ENCODE results near the gene SLC9A9. TPM values are rescaled to one million over a fixed set of nuclear protein-coding genes. Genes with fewer than 3 reads are reported as not detected.
A peak's percentile ranks its signal among the peaks of the same experiment; 100 is the strongest.

SLC9A9 gene
- total and polyA plus RNA-seq, 10 of the 15 experiments (the other 5 are each of a cell fraction or from before 2014, with no cell fraction given): 3.5 to 14.2 (median 9.3) TPM

DNA sequence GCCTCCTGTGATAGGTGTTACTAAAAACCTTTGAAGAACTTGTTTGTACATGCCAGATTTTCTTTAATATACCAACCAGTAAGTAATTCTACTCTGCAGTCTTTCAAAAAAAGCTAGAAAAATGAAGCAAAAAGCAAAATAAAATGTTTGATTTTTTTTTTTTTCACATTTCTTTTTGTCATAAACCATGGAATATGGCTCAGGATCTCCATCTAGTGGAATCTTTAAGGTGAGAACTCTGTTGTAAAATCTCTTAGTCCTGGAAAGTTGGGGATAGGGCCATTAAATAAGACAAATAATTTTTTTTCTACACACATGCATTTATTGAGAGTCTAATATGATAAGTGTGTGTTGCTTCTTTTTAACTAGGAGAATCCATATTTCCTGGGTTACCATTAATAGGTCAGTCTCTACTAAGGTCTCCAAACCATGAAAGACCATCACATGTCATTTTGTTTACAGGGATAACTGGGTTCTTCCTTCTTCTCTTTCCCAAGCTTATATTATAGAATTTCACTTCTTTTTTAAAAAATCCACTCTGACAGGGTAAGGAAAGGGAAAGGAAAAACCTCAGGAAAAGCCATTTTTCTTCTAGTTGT lies 84.6 kb downstream of the SLC9A9 start:
- no peaks in the 10 kb centered on the region for H4K20me1 ChIP-seq (ENCODE audit: control insufficient read depth, insufficient read depth)
- no peak overlapping the region for H3K4me2 ChIP-seq (ENCODE audit: control insufficient read depth, insufficient read depth)
- RAD21 ChIA-PET (ENCODE audit: unreplicated experiment): no interaction called here
- no peak overlapping the region for H2AFZ ChIP-seq (ENCODE audit: control insufficient read depth, low read depth, low read length)
- no peak for TF ChIP-seq YBX1 (IDR thresholded peaks at IDR 0.05)
- TF ChIP-seq, protein P1, sequence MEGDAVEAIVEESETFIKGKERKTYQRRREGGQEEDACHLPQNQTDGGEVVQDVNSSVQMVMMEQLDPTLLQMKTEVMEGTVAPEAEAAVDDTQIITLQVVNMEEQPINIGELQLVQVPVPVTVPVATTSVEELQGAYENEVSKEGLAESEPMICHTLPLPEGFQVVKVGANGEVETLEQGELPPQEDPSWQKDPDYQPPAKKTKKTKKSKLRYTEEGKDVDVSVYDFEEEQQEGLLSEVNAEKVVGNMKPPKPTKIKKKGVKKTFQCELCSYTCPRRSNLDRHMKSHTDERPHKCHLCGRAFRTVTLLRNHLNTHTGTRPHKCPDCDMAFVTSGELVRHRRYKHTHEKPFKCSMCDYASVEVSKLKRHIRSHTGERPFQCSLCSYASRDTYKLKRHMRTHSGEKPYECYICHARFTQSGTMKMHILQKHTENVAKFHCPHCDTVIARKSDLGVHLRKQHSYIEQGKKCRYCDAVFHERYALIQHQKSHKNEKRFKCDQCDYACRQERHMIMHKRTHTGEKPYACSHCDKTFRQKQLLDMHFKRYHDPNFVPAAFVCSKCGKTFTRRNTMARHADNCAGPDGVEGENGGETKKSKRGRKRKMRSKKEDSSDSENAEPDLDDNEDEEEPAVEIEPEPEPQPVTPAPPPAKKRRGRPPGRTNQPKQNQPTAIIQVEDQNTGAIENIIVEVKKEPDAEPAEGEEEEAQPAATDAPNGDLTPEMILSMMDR (IDR thresholded peaks at IDR 0.05 in 2 of 3, conservative IDR thresholded peaks at IDR 0.05 in 1 of 3; ENCODE audit: control insufficient read depth in 2 of 3, extremely low read depth in 1 of 3, insufficient read depth in 1 of 3, low read depth in 3 of 3, low read length in 3 of 3): peak in 1 of 3 experiments; percentile 28; a peak in 2 of 6 replicates
- TF ChIP-seq CBFB (IDR thresholded peaks at IDR 0.05; ENCODE audit: low read depth): no peak
- TF ChIP-seq, protein P2, sequence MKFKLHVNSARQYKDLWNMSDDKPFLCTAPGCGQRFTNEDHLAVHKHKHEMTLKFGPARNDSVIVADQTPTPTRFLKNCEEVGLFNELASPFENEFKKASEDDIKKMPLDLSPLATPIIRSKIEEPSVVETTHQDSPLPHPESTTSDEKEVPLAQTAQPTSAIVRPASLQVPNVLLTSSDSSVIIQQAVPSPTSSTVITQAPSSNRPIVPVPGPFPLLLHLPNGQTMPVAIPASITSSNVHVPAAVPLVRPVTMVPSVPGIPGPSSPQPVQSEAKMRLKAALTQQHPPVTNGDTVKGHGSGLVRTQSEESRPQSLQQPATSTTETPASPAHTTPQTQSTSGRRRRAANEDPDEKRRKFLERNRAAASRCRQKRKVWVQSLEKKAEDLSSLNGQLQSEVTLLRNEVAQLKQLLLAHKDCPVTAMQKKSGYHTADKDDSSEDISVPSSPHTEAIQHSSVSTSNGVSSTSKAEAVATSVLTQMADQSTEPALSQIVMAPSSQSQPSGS (IDR thresholded peaks at IDR 0.05; ENCODE audit: low read length): no peak
- TF ChIP-seq RAD21 (IDR thresholded peaks at IDR 0.05; ENCODE audit: insufficient read depth, low read depth, low read length): peak; percentile 52
- no peaks in the 10 kb centered on the region for H3K4me1 ChIP-seq (ENCODE audit: control insufficient read depth, insufficient read depth, low read length)
- DNase-seq (ENCODE audit: low read depth, low spot score) (no peak), ATAC-seq (no peak), FAIRE-seq (no peak)
- no peak overlapping the region for H3K4me3 ChIP-seq
- SMC1A ChIA-PET (ENCODE audit: uncharacterized antibody, unreplicated experiment): interaction anchor here (0.6 kb wide), 1 partner anchor 54 kb away, joined by 3 read pairs; no protein-coding TSS in a partner anchor
- in situ Hi-C loops (cut with MboI): no loop called here
- no peak overlapping the region for H3K9ac ChIP-seq (ENCODE audit: control insufficient read depth, insufficient read depth, low read length)
- no peaks in the 10 kb centered on the region for H3K36me3 ChIP-seq (ENCODE audit: control insufficient read depth in 2 of 2, insufficient read depth in 2 of 2, low read length in 1 of 2)
- BruUV-seq (replicated peaks): no TSS peak
- no peaks in the 10 kb centered on the region for H3K9me3 ChIP-seq (replicated peaks; ENCODE audit: control insufficient read depth, insufficient read depth, low read length)
- CTCF ChIA-PET: no interaction called here
- H3K79me2 ChIP-seq (ENCODE audit: control insufficient read depth, insufficient read depth, low read length): no peaks in the 10 kb centered on the region
- POLR2A ChIA-PET: no interaction called here
- no peaks in the 10 kb centered on the region for H3K27me3 ChIP-seq (replicated peaks in 1 of 2; ENCODE audit: control insufficient read depth in 2 of 2, insufficient read depth in 2 of 2, low read length in 1 of 2)
- no peak overlapping the region for H3K27ac ChIP-seq (ENCODE audit: control insufficient read depth, insufficient read depth)
- intact Hi-C loops (cut with micrococcal nuclease; ENCODE audit: unreplicated experiment): no loop called here
